ENCODE measurements around the gene TOX2.

Gene TOX2

DNA sequence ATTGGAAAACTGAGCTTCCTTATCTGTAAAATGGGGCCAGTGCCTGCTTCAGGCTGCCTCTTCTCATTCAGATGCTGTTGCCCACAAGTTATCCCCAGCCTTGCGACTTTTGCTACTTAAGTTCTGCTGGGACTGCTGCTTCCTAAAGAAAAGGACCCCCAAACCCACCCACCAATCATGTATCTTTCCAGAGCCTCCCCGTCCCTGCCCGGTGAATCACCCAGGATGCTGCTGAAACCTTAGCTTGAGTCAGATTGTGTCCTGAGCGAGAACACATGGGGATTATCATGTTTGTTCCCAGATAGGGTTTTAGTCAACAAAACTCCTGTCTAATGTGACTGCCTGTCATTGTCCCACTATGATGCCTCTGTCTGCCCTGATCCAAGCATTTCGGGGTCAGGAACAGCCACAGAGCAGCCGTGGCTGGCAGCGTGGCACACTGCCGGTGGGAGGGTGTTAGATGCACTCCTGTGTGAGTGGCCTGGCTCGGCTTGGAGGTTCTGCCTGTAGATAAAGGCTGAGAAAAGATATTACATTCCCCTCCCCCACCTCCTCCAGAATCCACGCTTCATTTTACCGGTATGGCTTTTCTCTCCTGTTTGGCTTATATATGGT lies 79.9 kb downstream of the TOX2 start:
- DNase-seq (ENCODE audit: low read depth), result peak; percentile 22
- H3K4me3 ChIP-seq (ENCODE audit: low read length), result no peak overlapping the region
- TF ChIP-seq, protein P1, sequence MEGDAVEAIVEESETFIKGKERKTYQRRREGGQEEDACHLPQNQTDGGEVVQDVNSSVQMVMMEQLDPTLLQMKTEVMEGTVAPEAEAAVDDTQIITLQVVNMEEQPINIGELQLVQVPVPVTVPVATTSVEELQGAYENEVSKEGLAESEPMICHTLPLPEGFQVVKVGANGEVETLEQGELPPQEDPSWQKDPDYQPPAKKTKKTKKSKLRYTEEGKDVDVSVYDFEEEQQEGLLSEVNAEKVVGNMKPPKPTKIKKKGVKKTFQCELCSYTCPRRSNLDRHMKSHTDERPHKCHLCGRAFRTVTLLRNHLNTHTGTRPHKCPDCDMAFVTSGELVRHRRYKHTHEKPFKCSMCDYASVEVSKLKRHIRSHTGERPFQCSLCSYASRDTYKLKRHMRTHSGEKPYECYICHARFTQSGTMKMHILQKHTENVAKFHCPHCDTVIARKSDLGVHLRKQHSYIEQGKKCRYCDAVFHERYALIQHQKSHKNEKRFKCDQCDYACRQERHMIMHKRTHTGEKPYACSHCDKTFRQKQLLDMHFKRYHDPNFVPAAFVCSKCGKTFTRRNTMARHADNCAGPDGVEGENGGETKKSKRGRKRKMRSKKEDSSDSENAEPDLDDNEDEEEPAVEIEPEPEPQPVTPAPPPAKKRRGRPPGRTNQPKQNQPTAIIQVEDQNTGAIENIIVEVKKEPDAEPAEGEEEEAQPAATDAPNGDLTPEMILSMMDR (conservative IDR thresholded peaks at IDR 0.05; ENCODE audit: low read length), result no peak

DNA sequence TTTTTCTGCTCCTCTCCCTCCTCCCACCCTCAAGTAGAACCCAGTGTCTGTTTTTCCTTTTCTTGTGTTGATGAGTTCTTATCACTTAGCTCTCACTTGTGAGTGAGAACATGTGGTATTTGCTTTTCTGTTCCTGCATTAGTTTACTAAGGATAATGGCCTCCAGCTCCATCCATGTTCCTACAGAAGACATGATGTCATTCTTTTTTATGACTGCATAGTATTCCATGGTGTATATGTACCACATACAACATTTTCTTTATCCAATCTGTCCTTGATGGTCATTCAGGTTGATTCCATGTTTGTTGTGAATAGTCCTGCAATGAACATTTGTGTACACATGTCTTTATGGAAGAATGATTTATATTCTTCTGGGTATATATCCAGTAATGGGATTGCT lies 81.0 kb downstream of the TOX2 start:
- no peak overlapping the region for H3K4me3 ChIP-seq (ENCODE audit: low read length)
- no peak for DNase-seq (ENCODE audit: low read depth)
- TF ChIP-seq, protein P1 (conservative IDR thresholded peaks at IDR 0.05; ENCODE audit: low read length), result no peak

DNA sequence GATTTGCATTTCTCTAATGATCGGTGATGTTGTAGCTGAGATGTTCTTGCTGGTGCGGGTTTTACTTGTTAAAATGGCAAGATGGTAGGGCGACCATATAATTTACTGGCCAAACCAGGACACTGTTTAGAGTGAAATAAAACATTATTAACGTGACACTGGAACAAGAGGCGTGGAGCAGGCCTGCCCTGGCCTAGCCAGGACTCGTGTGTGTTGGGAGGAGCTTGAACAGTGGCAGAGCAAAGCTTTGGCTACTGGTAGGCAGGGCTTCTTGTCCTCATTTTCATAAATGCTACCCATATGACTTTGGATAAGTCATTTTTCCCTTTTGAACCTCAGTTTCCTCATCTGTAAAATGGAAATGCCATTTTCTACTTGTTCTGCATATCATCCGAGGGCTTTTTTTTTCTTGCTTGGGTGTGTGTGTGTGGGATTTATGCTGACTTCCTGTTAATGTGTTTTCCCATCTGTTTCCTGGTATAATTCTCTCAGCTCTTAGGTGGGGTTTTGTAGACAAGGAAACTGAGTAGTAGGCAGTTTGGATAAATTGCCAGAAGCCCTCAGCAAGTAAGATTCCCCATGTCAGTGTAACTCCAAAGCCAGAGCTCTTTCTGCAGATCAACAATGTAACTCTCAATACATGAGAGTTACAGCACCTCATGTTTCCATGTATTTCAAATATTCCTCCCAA lies 81.7 kb downstream of the TOX2 start:
- TF ChIP-seq, protein P1 (conservative IDR thresholded peaks at IDR 0.05; ENCODE audit: low read length), result no peak
- no peak overlapping the region for H3K4me3 ChIP-seq (ENCODE audit: low read length)
- DNase-seq (ENCODE audit: low read depth), result no peak

DNA sequence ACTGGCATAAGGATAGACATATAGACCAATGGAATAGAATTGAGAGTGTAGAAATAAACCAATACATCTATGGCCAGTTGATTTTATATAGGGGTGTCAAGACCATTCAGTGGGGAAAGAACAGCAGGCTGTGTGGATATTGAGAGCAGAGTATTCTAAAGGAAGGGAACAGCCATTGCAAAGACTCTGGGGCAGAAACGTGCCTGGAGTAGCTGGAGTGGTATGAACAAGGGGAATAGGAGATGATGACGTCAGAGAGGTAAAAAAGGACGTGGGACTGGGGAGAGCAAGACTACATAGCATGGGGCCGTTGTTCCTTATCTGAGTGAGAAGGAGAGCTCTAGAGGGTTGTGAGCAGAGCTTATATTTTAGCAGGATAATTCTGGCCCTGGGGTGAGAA lies 85.2 kb downstream of the TOX2 start:
- H3K4me3 ChIP-seq (ENCODE audit: low read length), result no peak overlapping the region
- no peak for DNase-seq (ENCODE audit: low read depth)
- TF ChIP-seq, protein P1 (conservative IDR thresholded peaks at IDR 0.05; ENCODE audit: low read length), result no peak

DNA sequence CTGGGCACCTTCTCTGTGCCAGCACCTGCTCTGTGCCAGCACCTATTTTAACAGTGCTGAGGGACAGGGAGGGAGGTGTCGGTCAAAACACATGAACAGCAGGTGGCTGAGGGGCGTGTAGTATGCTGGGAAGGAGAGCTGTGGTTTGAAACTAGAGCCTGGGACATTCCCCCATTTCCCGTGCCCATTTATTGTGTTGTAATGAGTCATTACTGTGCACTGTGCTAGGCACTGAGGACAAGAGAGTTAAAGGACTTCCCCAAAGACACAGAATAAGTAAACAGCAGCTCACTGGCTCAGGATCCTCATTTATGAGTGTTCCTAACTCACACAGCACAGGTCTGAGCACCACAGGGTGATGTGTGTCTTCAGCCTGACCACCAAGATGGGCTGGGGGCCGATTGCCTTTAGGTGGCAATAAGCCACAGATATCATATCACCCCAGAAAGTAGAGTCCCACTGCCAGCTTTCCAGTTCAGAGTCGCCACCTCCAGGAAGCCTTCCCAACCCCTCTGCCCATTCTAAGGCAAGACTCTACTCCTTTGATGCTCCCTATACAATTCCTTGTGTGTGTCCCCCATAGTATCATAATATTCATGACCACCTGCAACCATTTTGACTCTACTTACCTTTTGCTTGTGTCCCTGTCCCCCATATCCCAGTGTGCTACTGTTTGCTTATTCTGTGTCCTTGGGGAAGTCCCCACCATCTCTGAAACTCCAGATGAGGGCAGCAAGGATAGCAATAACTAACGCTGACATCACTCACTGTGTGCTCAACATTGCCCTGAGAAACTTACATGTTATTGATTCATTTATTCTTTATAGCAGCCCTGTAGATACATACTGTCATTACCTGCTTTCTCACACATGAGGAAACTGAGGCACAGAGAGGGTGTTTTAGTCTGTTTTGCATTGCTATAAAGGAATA lies 87.3 kb downstream of the TOX2 start:
- TF ChIP-seq, protein P1 (conservative IDR thresholded peaks at IDR 0.05; ENCODE audit: low read length), result no peak
- no peak overlapping the region for H3K4me3 ChIP-seq (ENCODE audit: low read length)
- DNase-seq (ENCODE audit: low read depth), result no peak

DNA sequence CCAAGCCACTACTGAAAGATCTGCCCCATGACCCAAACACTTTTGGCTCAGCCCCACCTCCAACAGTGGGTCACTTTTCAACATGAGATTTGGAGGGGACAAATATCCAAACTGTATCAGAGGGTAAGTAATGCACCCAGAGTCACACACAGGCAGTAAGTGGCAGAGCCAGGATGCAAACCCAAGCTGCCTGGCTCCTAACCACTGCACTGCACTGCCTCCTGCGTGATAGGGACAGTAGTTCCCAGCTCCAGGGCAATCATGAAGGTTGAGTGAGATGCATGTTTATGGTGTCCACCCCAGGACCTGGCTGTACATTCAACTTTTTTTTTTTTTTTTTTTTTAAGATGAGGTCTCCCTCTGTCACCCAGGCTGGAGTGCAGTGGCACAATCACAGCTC lies 88.2 kb downstream of the TOX2 start:
- no peak overlapping the region for H3K4me3 ChIP-seq (ENCODE audit: low read length)
- TF ChIP-seq, protein P1 (conservative IDR thresholded peaks at IDR 0.05; ENCODE audit: low read length), result no peak
- DNase-seq (ENCODE audit: low read depth), result no peak

Measured in AG10803 (cell line).